ENCODE data around the gene MLH3. TPM values are rescaled to one million over a fixed set of nuclear protein-coding genes. Genes with fewer than 3 reads are reported as not detected.

The MLH3 gene
- polyA plus RNA-seq, 1 donor from 2014 or later: 17.3 TPM

DNA sequence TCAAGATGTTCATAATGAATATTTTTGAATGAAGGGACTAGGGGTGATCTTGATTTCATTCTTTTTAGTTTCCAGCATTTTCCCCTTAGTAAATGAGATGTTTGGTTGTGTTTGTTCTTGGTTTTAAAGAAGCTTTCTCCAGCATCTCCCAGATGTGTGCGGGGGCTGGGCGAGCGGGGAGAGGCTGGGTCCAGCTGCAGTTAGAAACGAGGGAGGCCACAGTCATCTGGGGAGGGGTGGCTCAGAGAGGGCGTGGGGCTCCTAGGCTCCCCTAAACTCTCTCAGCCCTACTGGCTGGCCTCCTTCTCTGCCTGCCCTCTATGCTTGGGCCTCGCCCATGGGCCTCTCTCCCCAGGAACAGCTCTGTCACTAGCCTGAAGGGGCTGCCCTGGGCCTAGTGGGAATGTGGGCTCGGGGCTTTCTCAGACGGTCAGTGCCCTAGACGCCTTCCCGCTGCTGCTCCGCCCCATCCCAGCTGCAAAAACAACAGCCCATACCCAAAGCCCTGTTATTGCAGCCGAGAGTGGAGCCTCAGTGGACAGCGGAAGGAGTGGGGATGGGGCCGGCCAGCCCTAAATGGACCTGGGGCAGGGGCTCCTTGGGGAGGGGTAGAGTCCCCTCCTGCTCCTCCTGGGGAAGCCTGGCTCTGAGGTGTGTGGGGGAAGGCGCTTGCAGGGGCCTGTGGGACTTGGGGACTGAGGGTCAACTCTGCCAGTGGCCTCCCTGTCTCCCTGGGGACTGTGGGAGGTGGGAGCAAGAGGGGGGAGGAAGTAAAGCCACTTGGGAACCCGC, 66.8 kb downstream of the MLH3 start:
- no peak overlapping the region for H3K4me3 ChIP-seq (ENCODE audit: low read length)
- H3K9me2 ChIP-seq (ENCODE audit: insufficient read depth, low read length): no peaks in the 10 kb centered on the region
- TF ChIP-seq, protein P1, sequence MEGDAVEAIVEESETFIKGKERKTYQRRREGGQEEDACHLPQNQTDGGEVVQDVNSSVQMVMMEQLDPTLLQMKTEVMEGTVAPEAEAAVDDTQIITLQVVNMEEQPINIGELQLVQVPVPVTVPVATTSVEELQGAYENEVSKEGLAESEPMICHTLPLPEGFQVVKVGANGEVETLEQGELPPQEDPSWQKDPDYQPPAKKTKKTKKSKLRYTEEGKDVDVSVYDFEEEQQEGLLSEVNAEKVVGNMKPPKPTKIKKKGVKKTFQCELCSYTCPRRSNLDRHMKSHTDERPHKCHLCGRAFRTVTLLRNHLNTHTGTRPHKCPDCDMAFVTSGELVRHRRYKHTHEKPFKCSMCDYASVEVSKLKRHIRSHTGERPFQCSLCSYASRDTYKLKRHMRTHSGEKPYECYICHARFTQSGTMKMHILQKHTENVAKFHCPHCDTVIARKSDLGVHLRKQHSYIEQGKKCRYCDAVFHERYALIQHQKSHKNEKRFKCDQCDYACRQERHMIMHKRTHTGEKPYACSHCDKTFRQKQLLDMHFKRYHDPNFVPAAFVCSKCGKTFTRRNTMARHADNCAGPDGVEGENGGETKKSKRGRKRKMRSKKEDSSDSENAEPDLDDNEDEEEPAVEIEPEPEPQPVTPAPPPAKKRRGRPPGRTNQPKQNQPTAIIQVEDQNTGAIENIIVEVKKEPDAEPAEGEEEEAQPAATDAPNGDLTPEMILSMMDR (IDR thresholded peaks at IDR 0.05; ENCODE audit: poor library complexity, severe bottlenecking): no peak
- TF ChIP-seq MXI1 (conservative IDR thresholded peaks at IDR 0.05; ENCODE audit: poor library complexity, severe bottlenecking): no peak
- TF ChIP-seq SMC3 (conservative IDR thresholded peaks at IDR 0.05; ENCODE audit: poor library complexity): no peak
- no peak for TF ChIP-seq TAF1 (IDR thresholded peaks at IDR 0.05; ENCODE audit: low read depth)
- no peak for TF ChIP-seq EZH2 (IDR thresholded peaks at IDR 0.05; ENCODE audit: borderline replicate concordance, insufficient read depth, low read length, poor library complexity, severe bottlenecking)
- TF ChIP-seq POLR2AphosphoS5 (IDR thresholded peaks at IDR 0.05): no peak
- no peaks in the 10 kb centered on the region for H3K9me3 ChIP-seq (ENCODE audit: low read length)
- H3K27ac ChIP-seq (ENCODE audit: low read length): no peak overlapping the region
- no peaks in the 10 kb centered on the region for H3K27me3 ChIP-seq (ENCODE audit: insufficient read depth, low read depth, low read length)
- no peaks in the 10 kb centered on the region for H3F3A ChIP-seq (ENCODE audit: insufficient read depth, low read length, poor library complexity, severe bottlenecking)
- no peak overlapping the region for H3K9ac ChIP-seq (ENCODE audit: low read length)
- H3K79me2 ChIP-seq (replicated peaks; ENCODE audit: insufficient read depth, low read length): no peaks in the 10 kb centered on the region
- H4K20me1 ChIP-seq (ENCODE audit: insufficient read depth): no peaks in the 10 kb centered on the region
- H3K4me2 ChIP-seq (ENCODE audit: low read length): no peak overlapping the region
- no peaks in the 10 kb centered on the region for H3K36me3 ChIP-seq (ENCODE audit: insufficient read depth, low read length)
- no peak overlapping the region for H2AFZ ChIP-seq (ENCODE audit: low read depth, low read length)

DNA sequence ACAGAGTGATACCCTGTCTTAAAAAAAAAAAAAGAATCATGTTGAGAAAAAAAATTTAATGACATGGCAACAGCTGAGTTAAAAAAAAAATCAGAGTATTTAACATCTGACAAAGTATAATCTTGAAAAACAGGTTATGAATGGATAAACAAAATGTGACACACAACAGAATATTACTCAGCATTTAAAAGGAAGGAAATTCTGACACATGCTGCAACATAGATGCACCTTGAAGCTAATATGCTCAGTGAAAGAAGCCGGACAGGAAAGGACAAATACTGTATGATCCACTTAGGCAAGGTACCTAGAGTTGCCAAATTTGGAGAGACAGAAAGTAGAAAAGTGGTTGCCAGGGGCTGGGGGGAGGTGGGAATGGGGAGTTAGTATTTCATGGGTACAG, 67.9 kb downstream of the MLH3 start:
- TF ChIP-seq, protein P1 (IDR thresholded peaks at IDR 0.05; ENCODE audit: poor library complexity, severe bottlenecking): no peak
- TF ChIP-seq POLR2AphosphoS5 (IDR thresholded peaks at IDR 0.05) (no peak), EP300 (conservative IDR thresholded peaks at IDR 0.05; ENCODE audit: poor library complexity, severe bottlenecking) (no peak), SMC3 (conservative IDR thresholded peaks at IDR 0.05; ENCODE audit: poor library complexity) (no peak), TAF1 (IDR thresholded peaks at IDR 0.05; ENCODE audit: low read depth) (no peak), MXI1 (conservative IDR thresholded peaks at IDR 0.05; ENCODE audit: poor library complexity, severe bottlenecking) (no peak)

GRCh38 chr14:74982661-74983060, 68.6 kb downstream of the MLH3 start:
- no peaks in the 10 kb centered on the region for H3F3A ChIP-seq (ENCODE audit: insufficient read depth, low read length, poor library complexity, severe bottlenecking)
- H3K9me2 ChIP-seq (ENCODE audit: insufficient read depth, low read length): no peaks in the 10 kb centered on the region
- no peaks in the 10 kb centered on the region for H3K79me2 ChIP-seq (replicated peaks; ENCODE audit: insufficient read depth, low read length)
- no peak overlapping the region for H2AFZ ChIP-seq (ENCODE audit: low read depth, low read length)
- no peaks in the 10 kb centered on the region for H3K27me3 ChIP-seq (ENCODE audit: insufficient read depth, low read depth, low read length)
- H3K9ac ChIP-seq (ENCODE audit: low read length): no peak overlapping the region
- H3K36me3 ChIP-seq (ENCODE audit: insufficient read depth, low read length): no peaks in the 10 kb centered on the region
- H4K20me1 ChIP-seq (ENCODE audit: insufficient read depth): no peaks in the 10 kb centered on the region
- no peak overlapping the region for H3K4me2 ChIP-seq (ENCODE audit: low read length)
- no peaks in the 10 kb centered on the region for H3K9me3 ChIP-seq (ENCODE audit: low read length)
- TF ChIP-seq EP300 (conservative IDR thresholded peaks at IDR 0.05; ENCODE audit: poor library complexity, severe bottlenecking) (no peak), RAD21 (conservative IDR thresholded peaks at IDR 0.05) (no peak)
- TF ChIP-seq, protein P2, sequence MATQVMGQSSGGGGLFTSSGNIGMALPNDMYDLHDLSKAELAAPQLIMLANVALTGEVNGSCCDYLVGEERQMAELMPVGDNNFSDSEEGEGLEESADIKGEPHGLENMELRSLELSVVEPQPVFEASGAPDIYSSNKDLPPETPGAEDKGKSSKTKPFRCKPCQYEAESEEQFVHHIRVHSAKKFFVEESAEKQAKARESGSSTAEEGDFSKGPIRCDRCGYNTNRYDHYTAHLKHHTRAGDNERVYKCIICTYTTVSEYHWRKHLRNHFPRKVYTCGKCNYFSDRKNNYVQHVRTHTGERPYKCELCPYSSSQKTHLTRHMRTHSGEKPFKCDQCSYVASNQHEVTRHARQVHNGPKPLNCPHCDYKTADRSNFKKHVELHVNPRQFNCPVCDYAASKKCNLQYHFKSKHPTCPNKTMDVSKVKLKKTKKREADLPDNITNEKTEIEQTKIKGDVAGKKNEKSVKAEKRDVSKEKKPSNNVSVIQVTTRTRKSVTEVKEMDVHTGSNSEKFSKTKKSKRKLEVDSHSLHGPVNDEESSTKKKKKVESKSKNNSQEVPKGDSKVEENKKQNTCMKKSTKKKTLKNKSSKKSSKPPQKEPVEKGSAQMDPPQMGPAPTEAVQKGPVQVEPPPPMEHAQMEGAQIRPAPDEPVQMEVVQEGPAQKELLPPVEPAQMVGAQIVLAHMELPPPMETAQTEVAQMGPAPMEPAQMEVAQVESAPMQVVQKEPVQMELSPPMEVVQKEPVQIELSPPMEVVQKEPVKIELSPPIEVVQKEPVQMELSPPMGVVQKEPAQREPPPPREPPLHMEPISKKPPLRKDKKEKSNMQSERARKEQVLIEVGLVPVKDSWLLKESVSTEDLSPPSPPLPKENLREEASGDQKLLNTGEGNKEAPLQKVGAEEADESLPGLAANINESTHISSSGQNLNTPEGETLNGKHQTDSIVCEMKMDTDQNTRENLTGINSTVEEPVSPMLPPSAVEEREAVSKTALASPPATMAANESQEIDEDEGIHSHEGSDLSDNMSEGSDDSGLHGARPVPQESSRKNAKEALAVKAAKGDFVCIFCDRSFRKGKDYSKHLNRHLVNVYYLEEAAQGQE (IDR thresholded peaks at IDR 0.05; ENCODE audit: borderline replicate concordance): no peak
- H3K27ac ChIP-seq (ENCODE audit: low read length): no peak overlapping the region
- no peak overlapping the region for H3K4me3 ChIP-seq (ENCODE audit: low read length)

More for the DNA sequence above, 67.9 kb downstream of the MLH3 start:
- Histone ChIP-seq H3K36me3 (ENCODE audit: insufficient read depth, low read length) (no peaks in the 10 kb centered on the region), H3K9me2 (ENCODE audit: insufficient read depth, low read length) (no peaks in the 10 kb centered on the region), H3F3A (ENCODE audit: insufficient read depth, low read length, poor library complexity, severe bottlenecking) (no peaks in the 10 kb centered on the region), H3K9ac (ENCODE audit: low read length) (no peak overlapping the region), H3K4me2 (ENCODE audit: low read length) (no peak overlapping the region), H3K27me3 (ENCODE audit: insufficient read depth, low read depth, low read length) (no peaks in the 10 kb centered on the region), H3K9me3 (ENCODE audit: low read length) (no peaks in the 10 kb centered on the region), H2AFZ (ENCODE audit: low read depth, low read length) (no peak overlapping the region), H3K79me2 (replicated peaks; ENCODE audit: insufficient read depth, low read length) (no peaks in the 10 kb centered on the region), H3K27ac (ENCODE audit: low read length) (no peak overlapping the region), H4K20me1 (ENCODE audit: insufficient read depth) (no peaks in the 10 kb centered on the region), H3K4me3 (ENCODE audit: low read length) (no peak overlapping the region)

All from neural cell (in vitro differentiated cells).